ENCODE data around the gene TUFM.
"Not testable (repeated sequence)": the region's sequence is repeated elsewhere in the genome, so short reads cannot be mapped to it uniquely, and the experiment has no call there.

The TUFM gene

GRCh38 chr16:28879261-28879840 is 33.2 kb upstream of the TUFM start:
- H3K4me3 ChIP-seq (ENCODE audit: low read length), result peak overlapping the region; percentile 64
- TF ChIP-seq ZNF274 (IDR thresholded peaks at IDR 0.05; ENCODE audit: low read depth, low read length), result no peak

GRCh38 chr16:28878083-28878926 is 32.2 kb upstream of the TUFM start, which contains the start of gene ATP2A1:
ATP2A1 (plus strand) TSS chr16:28878488; CDS start chr16:28878672, 184 bp downstream.
- no peak for TF ChIP-seq ZNF274 (IDR thresholded peaks at IDR 0.05; ENCODE audit: low read depth, low read length)
- peak within 1 kb of the TSS; percentile 64 for H3K4me3 ChIP-seq (ENCODE audit: low read length)

GRCh38 chr16:28877655-28878000 is 31.5 kb upstream of the TUFM start:
- H3K4me3 ChIP-seq (ENCODE audit: low read length), result no peak overlapping the region
- TF ChIP-seq ZNF274 (IDR thresholded peaks at IDR 0.05; ENCODE audit: low read depth, low read length), result no peak

GRCh38 chr16:28876973-28877654 is 31.0 kb upstream of the TUFM start:
- no peak for TF ChIP-seq ZNF274 (IDR thresholded peaks at IDR 0.05; ENCODE audit: low read depth, low read length)
- no peak overlapping the region for H3K4me3 ChIP-seq (ENCODE audit: low read length)

- TF ChIP-seq ZNF274 (IDR thresholded peaks at IDR 0.05; ENCODE audit: low read depth, low read length), result no peak
Observed at GRCh38 chr16:28876019-28876659, 30.0 kb upstream of the TUFM start.

GRCh38 chr16:28875134-28876018 is 29.2 kb upstream of the TUFM start:
- no peak for TF ChIP-seq ZNF274 (IDR thresholded peaks at IDR 0.05; ENCODE audit: low read depth, low read length)
- H3K4me3 ChIP-seq (ENCODE audit: low read length), result no peak overlapping the region

More at GRCh38 chr16:28876019-28876659, 30.0 kb upstream of the TUFM start:
- H3K4me3 ChIP-seq (ENCODE audit: low read length), result no peak overlapping the region

GRCh38 chr16:28874406-28874805 is 28.3 kb upstream of the TUFM start:
- no peak overlapping the region for H3K4me3 ChIP-seq (ENCODE audit: low read length)
- TF ChIP-seq ZNF274 (IDR thresholded peaks at IDR 0.05; ENCODE audit: low read depth, low read length), result no peak

- no peak overlapping the region for H3K4me3 ChIP-seq (ENCODE audit: low read length)
- no peak for TF ChIP-seq ZNF274 (IDR thresholded peaks at IDR 0.05; ENCODE audit: low read depth, low read length)
Observed at GRCh38 chr16:28873543-28874201, 27.5 kb upstream of the TUFM start.

- H3K4me3 ChIP-seq (ENCODE audit: low read length), result no peak overlapping the region
- no peak for TF ChIP-seq ZNF274 (IDR thresholded peaks at IDR 0.05; ENCODE audit: low read depth, low read length)
Observed at GRCh38 chr16:28872952-28873351, 26.8 kb upstream of the TUFM start.

- TF ChIP-seq ZNF274 (IDR thresholded peaks at IDR 0.05; ENCODE audit: low read depth, low read length), result no peak
- no peak overlapping the region for H3K4me3 ChIP-seq (ENCODE audit: low read length)
Observed at GRCh38 chr16:28869201-28869600, 23.1 kb upstream of the TUFM start.

- not testable (repeated sequence) for H3K4me3 ChIP-seq (ENCODE audit: low read length)
Observed at GRCh38 chr16:28867646-28868045, 21.5 kb upstream of the TUFM start.

- H3K4me3 ChIP-seq (ENCODE audit: low read length), result no peak overlapping the region
- TF ChIP-seq ZNF274 (IDR thresholded peaks at IDR 0.05; ENCODE audit: low read depth, low read length), result no peak
Observed at GRCh38 chr16:28867241-28867640, 21.1 kb upstream of the TUFM start.

GRCh38 chr16:28866454-28866804 is 20.3 kb upstream of the TUFM start:
- no peak for TF ChIP-seq ZNF274 (IDR thresholded peaks at IDR 0.05; ENCODE audit: low read depth, low read length)
- H3K4me3 ChIP-seq (ENCODE audit: low read length), result no peak overlapping the region

Data from GM08714 (cell line).